ENCODE data around the gene BLTP2.
A peak's percentile ranks its signal among the peaks of the same experiment; 100 is the strongest.
"Not testable (repeated sequence)": the region's sequence is repeated elsewhere in the genome, so short reads cannot be mapped to it uniquely, and the experiment has no call there.

The BLTP2 gene

DNA sequence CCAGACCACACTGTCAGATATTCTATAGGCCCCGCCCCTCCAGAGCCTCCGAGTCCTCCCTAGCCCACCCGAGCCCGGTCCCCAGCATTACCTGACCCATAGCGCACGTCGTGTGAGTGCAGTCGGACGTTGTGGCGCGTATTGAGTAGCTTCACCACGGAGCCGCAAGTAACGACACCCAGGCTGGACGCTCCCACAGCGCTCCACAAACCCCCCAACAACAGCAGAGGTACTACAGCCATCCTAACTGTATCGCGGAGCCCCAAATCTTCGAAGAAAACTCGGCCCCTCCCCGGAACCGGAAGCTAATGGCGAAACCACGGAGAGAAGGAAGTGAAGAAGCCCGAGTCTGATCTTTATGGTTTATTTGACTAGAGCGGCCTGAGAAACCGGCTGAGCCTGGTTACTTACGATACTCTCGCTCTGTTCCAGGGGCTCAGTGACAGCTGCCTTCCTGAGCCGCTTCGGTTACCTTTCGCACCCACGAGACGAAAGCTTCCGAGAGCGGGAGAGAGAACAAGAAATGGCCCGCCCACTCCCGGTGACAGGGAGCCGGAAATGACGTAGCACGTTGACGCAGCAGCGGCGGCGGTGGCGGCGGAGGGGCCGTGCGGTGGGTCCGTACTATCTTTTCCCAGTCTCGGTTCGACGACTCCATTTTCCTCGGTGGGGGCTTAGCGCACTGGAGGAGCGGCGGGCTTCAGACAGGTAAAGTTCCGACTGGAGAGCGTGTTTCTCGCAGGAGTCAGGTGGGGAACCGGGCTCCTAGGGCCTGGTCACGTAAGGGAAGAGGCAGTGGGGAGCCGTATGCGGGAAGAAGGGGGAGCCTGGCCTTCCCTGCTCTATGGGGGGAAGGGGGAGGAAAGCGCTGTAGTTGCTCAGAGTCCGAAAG is 16.9 kb upstream of the BLTP2 start, which contains the start of the genes SDF2 and SUPT6H:
Gene SDF2 (minus strand): TSS at position 272 of the 892 bp plus-strand sequence. CDS start 30 bp downstream, at position 242.
Gene SUPT6H (plus strand): TSS at position 571 of the 892 bp plus-strand sequence. CDS start 11,197 bp downstream, outside the sequence.
- H3K4me3 ChIP-seq (ENCODE audit: low read length): peak within 1 kb of the TSS; percentile 76
- TF ChIP-seq ZNF274 (IDR thresholded peaks at IDR 0.05; ENCODE audit: low read depth, low read length): no peak

DNA sequence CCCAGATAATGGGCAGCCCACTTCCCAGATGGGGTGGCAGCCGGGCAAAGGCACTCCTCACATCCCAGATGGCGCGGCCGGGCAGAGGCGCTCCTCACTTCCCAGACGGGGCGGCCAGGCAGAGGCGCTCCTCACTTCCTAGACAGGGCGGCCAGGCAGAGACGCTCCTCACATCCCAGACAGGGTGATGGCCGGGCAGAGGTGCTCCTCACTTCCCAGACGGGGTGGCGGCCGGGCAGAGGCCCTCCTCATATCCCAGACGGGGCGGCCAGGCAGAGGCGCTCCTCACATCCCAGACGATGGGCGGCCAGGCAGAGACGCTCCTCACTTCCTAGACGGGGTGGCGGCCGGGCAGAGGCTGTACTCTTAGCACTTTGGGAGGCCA is 14.5 kb upstream of the BLTP2 start:
- not testable (repeated sequence) for H3K4me3 ChIP-seq (ENCODE audit: low read length)

DNA sequence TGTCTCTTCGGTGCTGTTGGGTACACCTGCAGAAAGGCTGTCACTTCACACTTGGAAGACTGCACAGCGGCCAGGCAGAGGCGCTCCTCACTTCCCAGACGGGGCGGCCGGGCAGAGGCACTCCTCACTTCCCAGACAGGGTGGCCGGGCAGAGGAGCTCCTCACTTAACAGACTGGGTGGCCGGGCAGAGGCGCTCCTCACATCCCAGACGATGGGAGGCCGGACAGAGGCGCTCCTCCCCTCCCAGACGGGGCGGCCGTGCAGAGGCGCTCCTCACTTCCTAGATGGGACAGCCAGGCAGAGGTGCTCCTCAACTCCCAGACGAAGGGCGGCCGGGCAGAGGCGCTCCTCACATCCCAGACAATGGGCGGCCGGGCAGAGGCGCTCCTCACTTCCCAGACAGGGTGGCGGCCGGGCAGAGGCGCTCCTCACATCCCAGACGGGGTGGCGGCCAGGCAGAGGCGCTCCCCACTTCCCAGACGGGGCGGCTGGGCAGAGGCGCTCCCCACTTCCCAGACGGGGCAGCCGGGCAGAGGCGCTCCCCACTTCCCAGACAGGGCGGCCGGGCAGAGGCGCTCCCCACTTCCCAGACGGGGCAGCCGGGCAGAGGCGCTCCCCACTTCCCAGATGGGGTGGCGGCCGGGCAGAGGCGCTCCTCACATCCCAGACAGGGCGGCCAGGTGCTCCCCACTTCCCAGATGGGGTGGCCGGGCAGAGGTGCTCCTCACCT is 14.0 kb upstream of the BLTP2 start:
- not testable (repeated sequence) for H3K4me3 ChIP-seq (ENCODE audit: low read length)

DNA sequence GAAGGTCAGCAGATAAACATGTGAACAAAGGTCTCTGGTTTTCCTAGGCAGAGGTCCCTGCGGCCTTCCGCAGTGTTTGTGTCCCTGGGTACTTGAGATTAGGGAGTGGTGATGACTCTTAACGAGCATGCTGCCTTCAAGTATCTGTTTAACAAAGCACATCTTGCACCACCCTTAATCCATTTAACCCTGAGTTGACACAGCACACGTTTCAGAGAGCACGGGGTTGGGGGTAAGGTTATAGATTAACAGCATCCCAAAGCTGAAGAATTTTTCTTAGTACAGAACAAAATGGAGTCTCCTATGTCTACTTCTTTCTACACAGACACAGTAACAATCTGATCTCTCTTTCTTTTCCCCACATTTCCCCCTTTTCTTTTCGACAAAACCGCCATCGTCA is 13.4 kb upstream of the BLTP2 start:
- H3K4me3 ChIP-seq (ENCODE audit: low read length): not testable (repeated sequence)

DNA sequence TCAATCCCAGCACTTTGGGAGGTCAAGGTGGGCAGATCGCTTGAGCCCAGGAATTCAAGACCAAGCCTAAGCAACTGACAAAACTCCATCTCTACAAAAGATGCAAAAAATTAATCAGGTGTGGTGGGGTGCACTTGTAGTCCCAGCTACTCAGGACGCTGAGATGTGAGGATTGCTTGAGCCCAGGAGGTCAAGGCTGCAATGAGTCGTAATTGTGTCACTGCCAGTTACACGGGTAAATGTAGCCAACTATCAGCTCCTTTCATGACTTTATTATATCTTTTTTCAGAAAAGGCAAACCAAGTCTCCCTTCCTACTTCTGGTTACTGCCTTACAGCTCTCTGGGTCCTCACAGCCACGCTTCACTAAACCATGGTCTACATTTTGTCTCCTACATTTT is 12.8 kb upstream of the BLTP2 start:
- H3K4me3 ChIP-seq (ENCODE audit: low read length): no peak overlapping the region
- TF ChIP-seq ZNF274 (IDR thresholded peaks at IDR 0.05; ENCODE audit: low read depth, low read length): no peak

DNA sequence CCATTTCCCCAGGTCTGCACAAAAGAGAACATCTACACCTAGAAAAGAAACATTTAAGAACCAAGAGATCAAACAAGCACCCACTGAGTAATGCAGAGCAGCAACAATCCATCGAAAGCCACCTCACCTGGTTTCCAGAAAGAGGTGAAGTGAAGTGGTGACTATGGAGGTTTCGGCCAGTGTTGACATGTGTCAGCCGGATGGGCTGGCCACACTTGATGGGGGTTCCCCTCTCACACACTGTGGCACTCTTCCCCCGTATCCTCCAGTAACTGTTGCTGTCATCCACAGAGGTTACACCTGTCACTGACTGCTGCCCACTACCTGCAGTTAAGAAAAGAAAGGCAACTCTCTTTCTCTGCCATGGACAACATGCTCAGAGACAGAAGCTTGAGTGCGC is 10.2 kb upstream of the BLTP2 start:
- H3K4me3 ChIP-seq (ENCODE audit: low read length): no peak overlapping the region
- no peak for TF ChIP-seq ZNF274 (IDR thresholded peaks at IDR 0.05; ENCODE audit: low read depth, low read length)

DNA sequence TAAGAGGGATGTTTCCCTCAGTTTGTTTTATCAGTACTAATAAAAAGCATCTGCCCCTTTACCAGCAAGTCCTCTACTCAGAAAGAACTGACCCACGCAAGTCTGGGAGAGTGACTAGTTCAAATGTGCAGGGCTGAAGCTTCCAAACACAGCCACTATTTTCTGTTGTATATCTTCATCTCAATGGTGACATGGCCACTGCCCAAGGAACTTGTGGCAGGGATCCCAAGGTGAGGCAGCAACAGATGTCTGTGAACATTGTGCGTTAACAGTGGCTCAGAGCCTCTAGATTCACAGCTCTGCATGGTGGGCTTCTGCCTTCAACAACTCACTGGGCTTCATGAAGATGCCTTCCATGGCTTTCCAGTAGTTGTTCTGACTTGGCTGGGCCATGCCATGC is 3.7 kb upstream of the BLTP2 start:
- H3K4me3 ChIP-seq (ENCODE audit: low read length): no peak overlapping the region
- TF ChIP-seq ZNF274 (IDR thresholded peaks at IDR 0.05; ENCODE audit: low read depth, low read length): no peak

DNA sequence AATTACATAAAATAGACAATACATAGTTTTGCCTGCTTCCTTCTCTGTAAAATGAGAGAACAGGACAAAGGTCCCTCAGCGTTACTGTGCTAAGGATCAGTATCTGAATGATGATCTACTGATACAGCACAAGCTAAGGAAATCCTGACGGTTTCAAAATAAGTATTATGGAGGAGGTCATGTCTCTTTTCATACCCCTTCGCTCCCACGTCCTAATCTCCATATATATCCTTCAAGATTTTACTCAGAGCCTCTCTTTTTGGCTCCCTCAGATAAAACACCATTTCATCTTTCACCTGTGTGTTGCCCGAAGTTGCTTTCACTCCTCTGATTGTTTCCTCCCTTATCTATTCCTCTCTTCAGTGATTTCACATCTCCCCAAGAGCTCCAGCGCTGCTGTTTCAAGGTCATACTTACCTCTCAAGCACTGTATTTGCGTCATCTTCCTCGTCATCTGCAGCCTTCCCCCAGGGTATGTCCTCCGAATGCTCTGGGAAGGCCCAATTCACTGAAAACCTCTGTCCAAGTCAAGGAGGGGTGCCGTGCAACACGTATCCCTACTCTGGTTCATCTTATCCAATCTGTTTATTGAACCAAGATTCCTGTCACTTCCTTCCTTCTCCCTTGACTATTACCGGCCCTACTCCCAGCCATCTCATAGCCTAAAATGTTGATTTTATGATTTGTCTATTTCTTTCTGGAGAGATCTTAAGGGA is 1.2 kb upstream of the BLTP2 start:
- no peak for TF ChIP-seq ZNF274 (IDR thresholded peaks at IDR 0.05; ENCODE audit: low read depth, low read length)
- H3K4me3 ChIP-seq (ENCODE audit: low read length): no peak overlapping the region

DNA sequence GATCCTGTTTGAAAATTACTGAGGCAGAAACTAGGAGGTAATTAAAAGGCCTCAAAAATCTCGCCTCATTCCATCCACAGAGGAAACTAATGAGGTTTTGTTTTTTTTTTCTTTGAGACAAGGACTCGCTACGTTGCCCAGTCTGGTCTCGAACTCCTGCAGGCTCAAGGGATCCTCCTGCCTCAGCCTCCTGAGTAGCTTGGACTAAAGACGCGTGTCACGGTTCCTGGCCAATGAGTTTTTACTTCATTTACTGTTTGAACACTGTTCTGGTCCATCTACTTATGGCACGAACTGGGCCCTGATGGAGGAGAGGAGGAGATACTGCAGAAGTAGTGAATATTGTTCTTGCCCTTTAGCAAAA is 600 bp upstream of the BLTP2 start:
- no peak for TF ChIP-seq ZNF274 (IDR thresholded peaks at IDR 0.05; ENCODE audit: low read depth, low read length)
- peak overlapping the region; percentile 88 for H3K4me3 ChIP-seq (ENCODE audit: low read length)

DNA sequence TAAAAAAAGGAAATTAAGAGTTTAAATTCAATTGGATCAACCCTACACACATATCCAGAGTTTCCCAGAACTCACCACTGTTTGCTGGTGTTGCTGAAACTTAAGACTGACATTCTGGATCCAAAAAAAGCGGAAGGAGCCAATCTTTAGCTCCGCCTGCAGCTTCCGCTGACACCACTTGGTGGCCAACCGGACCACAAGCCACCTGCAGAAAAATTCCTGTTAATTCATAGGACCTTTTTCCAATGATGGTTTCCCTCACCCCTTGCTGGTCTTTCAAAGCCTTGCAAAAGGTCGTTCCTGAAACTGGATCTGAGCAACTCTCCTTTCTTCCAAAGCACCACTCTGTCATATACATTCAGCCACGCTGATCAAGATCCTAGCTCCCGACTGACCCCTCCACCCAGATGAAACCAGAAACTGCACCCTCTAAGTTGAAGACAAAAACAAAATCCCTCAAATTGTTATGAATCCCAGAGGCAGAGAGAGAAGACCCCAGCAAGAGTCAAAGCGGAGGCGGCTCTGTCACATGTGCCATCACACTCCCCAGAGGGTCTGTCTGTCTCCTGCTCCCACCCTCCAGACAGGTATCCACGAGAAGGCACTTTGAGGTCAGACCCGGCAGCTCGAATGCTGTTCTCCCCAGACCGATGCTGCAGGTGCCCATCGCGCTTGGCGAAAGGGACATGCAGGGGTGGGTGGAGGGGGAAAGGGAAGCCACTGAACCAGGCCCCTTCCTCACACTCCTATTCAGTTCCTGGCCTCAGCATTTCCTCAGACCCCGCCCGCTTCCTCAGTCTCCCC is 773 bp downstream of the BLTP2 start:
- no peak for TF ChIP-seq ZNF274 (IDR thresholded peaks at IDR 0.05; ENCODE audit: low read depth, low read length)
- H3K4me3 ChIP-seq (ENCODE audit: low read length): peak overlapping the region; percentile 75

DNA sequence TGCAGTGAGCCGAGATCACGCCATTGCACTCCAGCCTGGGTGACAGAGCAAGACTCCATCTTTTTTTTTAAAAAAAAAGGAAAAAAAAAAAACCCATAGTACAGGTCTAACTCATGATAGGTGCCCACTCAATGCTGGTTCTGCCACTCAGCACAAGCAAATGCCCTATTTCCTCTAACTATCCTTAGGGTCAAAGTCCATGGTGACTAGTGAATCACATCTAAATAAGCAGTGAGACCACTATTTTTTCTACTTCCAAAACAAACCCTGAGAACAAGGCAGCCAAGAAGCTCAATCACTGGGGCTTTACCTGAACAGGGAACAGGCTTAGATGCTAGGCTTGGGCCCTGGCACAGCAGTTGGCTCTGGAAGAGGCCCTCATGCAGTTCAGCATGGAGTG is 3.4 kb downstream of the BLTP2 start:
- H3K4me3 ChIP-seq (ENCODE audit: low read length): no peak overlapping the region
- TF ChIP-seq ZNF274 (IDR thresholded peaks at IDR 0.05; ENCODE audit: low read depth, low read length): no peak

DNA sequence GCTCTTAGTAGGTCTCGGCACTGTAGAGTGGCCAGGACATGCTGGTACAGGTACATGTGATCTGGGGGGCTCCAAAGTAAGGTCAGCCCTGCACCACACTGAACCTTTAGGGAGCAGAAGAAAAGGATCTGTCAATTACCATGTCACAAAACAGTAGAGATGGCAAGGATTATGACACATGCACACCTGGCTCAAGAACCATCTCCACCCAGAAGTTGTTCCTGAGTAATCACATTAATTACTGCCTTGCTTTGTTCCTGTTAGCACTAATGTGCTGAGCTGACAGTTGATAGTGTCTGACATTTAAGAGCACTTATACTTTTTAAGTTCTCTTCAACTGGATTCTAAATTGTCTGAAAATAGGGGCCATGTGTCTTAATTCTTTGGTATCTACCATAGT is 9.5 kb downstream of the BLTP2 start:
- no peak overlapping the region for H3K4me3 ChIP-seq (ENCODE audit: low read length)
- TF ChIP-seq ZNF274 (IDR thresholded peaks at IDR 0.05; ENCODE audit: low read depth, low read length): no peak

DNA sequence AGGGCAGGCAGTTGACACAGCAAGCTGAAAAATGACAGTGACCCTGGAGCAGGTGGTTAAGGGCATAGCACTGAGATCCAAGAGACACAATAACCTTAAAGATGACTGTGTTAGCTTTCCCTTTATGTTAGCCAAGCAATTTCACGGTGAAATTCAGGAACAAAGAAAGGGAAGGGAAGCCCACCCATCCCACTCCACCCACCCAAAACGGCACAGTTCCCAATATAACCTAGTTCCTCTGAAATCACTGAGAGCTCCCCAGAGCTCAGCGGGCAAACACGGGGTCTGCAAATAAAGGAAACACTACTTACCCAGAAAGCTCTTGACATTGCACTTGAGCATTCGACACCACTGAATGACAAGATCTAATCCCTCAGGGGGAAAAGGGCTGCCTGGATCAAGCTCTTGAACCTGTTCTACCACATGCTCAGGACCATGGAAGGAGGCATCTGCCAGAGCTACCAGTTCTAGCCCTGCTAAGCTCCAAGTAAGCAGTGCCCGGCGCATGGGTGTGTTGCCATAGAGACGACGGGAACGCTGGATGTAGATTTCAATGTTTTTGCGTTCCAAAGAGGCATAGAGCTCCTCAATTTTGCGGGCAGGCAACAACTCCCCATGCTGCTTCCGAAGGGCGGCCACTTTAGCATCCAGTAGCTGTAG is 10.6 kb downstream of the BLTP2 start:
- H3K4me3 ChIP-seq (ENCODE audit: low read length): no peak overlapping the region
- TF ChIP-seq ZNF274 (IDR thresholded peaks at IDR 0.05; ENCODE audit: low read depth, low read length): no peak

All from GM08714 (cell line).